Neural cell (in vitro differentiated cells): Measurements from ENCODE around the gene MTCL1. TPM values are rescaled to one million over a fixed set of nuclear protein-coding genes. Genes with fewer than 3 reads are reported as not detected.

Experiments used
- H2AFZ ChIP-seq: fragments of 200-600, 300-800 bp; sonication (generic), shearing (Covaris generic); 2 replicates; pipeline ENCODE4 v1.6.0; 2014; ENCODE audit warnings: low read depth, mild to moderate bottlenecking, antibody characterized with exemption, low read length, moderate library complexity
- H3F3A ChIP-seq: fragments of 200-600 bp; shearing (Covaris generic); 2 replicates; pipeline ENCODE4 v1.6.1; 2016; ENCODE audit warnings: mild to moderate bottlenecking, moderate library complexity, mixed read lengths, antibody characterized with exemption, low read length; ENCODE audit not compliant: insufficient read depth, poor library complexity, severe bottlenecking
- H3K27ac ChIP-seq: fragments of 200-600, 300-800 bp; sonication (generic), shearing (Covaris generic); 2 replicates; pipeline ENCODE4 v1.5.1; 2014; ENCODE audit warnings: mild to moderate bottlenecking, low read length, moderate library complexity
- H3K27me3 ChIP-seq: fragments of 300-800, 200-600 bp; sonication (generic), shearing (Covaris generic); 2 replicates; pipeline ENCODE4 v1.6.0; 2014; ENCODE audit warnings: mild to moderate bottlenecking, low read depth, low read length, moderate library complexity; ENCODE audit not compliant: insufficient read depth
- H3K36me3 ChIP-seq: fragments of 300-800, 200-600 bp; sonication (generic), shearing (Covaris generic); 2 replicates; pipeline ENCODE4 v1.5.1; 2014; ENCODE audit warnings: mild to moderate bottlenecking, antibody characterized with exemption, low read length, moderate library complexity; ENCODE audit not compliant: insufficient read depth
- H3K4me2 ChIP-seq: fragments of 300-800, 200-600 bp; sonication (generic), shearing (Covaris generic); 2 replicates; pipeline ENCODE4 v1.6.0; 2014; ENCODE audit warnings: mild to moderate bottlenecking, low read length
- H3K4me3 ChIP-seq: fragments of 300-800, 200-600 bp; sonication (generic), shearing (Covaris generic); 2 replicates; pipeline ENCODE4 v1.5.1; 2014; ENCODE audit warnings: mild to moderate bottlenecking, low read length, moderate library complexity
- H3K79me2 ChIP-seq: fragments of 200-600 bp; shearing (Covaris generic); replicated peaks from 2 replicates; pipeline ENCODE4 v1.6.0; 2014; ENCODE audit warnings: mild to moderate bottlenecking, low read length, moderate library complexity; ENCODE audit not compliant: insufficient read depth
- H3K9ac ChIP-seq: fragments of 300-800, 200-600 bp; sonication (generic), shearing (Covaris generic); 2 replicates; pipeline ENCODE4 v1.6.1; 2016; ENCODE audit warnings: mild to moderate bottlenecking, low read length, mixed read lengths
- H3K9me2 ChIP-seq: fragments of 200-600 bp; shearing (Covaris generic); 2 replicates; pipeline ENCODE4 v1.6.1; 2016; ENCODE audit warnings: mild to moderate bottlenecking, low read length, mixed read lengths; ENCODE audit not compliant: insufficient read depth
- H3K9me3 ChIP-seq: fragments of 200-600, 300-800 bp; sonication (generic), shearing (Covaris generic); 2 replicates; pipeline ENCODE4 v1.6.1; 2016; ENCODE audit warnings: mild to moderate bottlenecking, mixed run types, low read length, moderate library complexity, mixed read lengths
- H4K20me1 ChIP-seq: fragments of 200-600 bp; shearing (Covaris generic); 2 replicates; pipeline ENCODE4 v1.6.1; 2016; ENCODE audit warnings: mild to moderate bottlenecking, mixed run types; ENCODE audit not compliant: insufficient read depth
- EP300 ChIP-seq: fragments of 450-650 bp; conservative IDR thresholded peaks from 2 replicates; pipeline ENCODE4 v1.6.1; 2014; ENCODE audit warnings: antibody characterized with exemption, mild to moderate bottlenecking, moderate library complexity; ENCODE audit not compliant: poor library complexity, severe bottlenecking
- EZH2 ChIP-seq: fragments of 200-600, 300-800 bp; shearing (Covaris generic), sonication (generic); IDR thresholded peaks from 2 replicates; pipeline ENCODE4 v1.6.1; 2014; ENCODE audit warnings: antibody characterized with exemption, low read length, borderline replicate concordance, mild to moderate bottlenecking; ENCODE audit not compliant: insufficient read depth, poor library complexity, severe bottlenecking
- MXI1 ChIP-seq: fragments of 450-650 bp; conservative IDR thresholded peaks from 2 replicates; pipeline ENCODE4 v1.6.1; 2014; ENCODE audit warnings: antibody characterized with exemption, mild to moderate bottlenecking; ENCODE audit not compliant: poor library complexity, severe bottlenecking
- POLR2AphosphoS5 ChIP-seq: IDR thresholded peaks from 2 replicates; pipeline ENCODE4 v1.6.1; 2012
- RAD21 ChIP-seq: fragments of 450-650 bp; conservative IDR thresholded peaks from 2 replicates; pipeline ENCODE4 v1.6.1; 2014; ENCODE audit warnings: antibody characterized with exemption, mild to moderate bottlenecking, moderate library complexity
- REST ChIP-seq: IDR thresholded peaks from 2 replicates; pipeline ENCODE4 v1.6.1; 2012; ENCODE audit warnings: borderline replicate concordance
- SMC3 ChIP-seq: fragments of 450-650 bp; conservative IDR thresholded peaks from 2 replicates; pipeline ENCODE4 v1.6.1; 2014; ENCODE audit warnings: antibody characterized with exemption, mild to moderate bottlenecking, moderate library complexity; ENCODE audit not compliant: poor library complexity
- TAF1 ChIP-seq: IDR thresholded peaks from 2 replicates; pipeline ENCODE4 v1.6.1; 2012; ENCODE audit warnings: low read depth
- polyA plus RNA-seq: library from polyadenylated mRNA; depleted of rRNA; stranded (reverse); fragments of >200 nt; gene quantifications from 2 replicates; pipeline ENCODE4 v1.2.3, GENCODE V29; 2014
- TF ChIP-seq, protein P1 (sequence below): fragments of 450-650 bp; IDR thresholded peaks from 2 replicates; pipeline ENCODE4 v1.5.1; 2014; ENCODE audit warnings: antibody characterized with exemption, mild to moderate bottlenecking, moderate library complexity; ENCODE audit not compliant: poor library complexity, severe bottlenecking

Gene MTCL1
- polyA plus RNA-seq, 1 donor from 2014 or later = 20.8 TPM

DNA sequence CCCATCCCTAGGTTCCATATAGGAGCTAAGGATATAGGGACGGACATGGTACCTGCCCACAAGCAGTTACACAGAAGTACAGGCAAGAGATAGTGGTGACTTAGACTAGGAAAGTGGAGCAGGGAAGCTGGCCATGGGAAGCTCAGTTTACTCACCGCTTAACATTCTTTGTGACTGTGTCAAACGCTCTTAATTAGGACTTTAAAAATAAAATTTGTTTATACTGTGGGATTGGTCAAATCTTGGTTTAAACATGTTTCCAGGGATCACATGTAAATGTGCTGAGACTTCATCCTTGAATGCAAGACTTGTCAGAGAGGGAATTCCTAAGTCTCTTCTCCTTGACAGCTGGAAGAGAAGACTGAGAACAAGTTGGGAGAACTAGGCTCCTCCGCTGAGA, 107.3 kb downstream of the MTCL1 start:
- Histone ChIP-seq H3K9me3 (no peaks in the 10 kb centered on the region), H3K27ac (no peak overlapping the region), H3K27me3 (no peaks in the 10 kb centered on the region), H3K4me3 (no peak overlapping the region), H3K9ac (no peak overlapping the region), H3K4me2 (no peak overlapping the region), H3K36me3 (no peaks in the 10 kb centered on the region), H4K20me1 (no peaks in the 10 kb centered on the region), H3K79me2 (no peaks in the 10 kb centered on the region), H2AFZ (no peak overlapping the region), H3F3A (no peaks in the 10 kb centered on the region), H3K9me2 (no peaks in the 10 kb centered on the region)
- no peak for TF ChIP-seq TAF1
- no peak for TF ChIP-seq EP300
- no peak for TF ChIP-seq MXI1
- TF ChIP-seq, protein P1, sequence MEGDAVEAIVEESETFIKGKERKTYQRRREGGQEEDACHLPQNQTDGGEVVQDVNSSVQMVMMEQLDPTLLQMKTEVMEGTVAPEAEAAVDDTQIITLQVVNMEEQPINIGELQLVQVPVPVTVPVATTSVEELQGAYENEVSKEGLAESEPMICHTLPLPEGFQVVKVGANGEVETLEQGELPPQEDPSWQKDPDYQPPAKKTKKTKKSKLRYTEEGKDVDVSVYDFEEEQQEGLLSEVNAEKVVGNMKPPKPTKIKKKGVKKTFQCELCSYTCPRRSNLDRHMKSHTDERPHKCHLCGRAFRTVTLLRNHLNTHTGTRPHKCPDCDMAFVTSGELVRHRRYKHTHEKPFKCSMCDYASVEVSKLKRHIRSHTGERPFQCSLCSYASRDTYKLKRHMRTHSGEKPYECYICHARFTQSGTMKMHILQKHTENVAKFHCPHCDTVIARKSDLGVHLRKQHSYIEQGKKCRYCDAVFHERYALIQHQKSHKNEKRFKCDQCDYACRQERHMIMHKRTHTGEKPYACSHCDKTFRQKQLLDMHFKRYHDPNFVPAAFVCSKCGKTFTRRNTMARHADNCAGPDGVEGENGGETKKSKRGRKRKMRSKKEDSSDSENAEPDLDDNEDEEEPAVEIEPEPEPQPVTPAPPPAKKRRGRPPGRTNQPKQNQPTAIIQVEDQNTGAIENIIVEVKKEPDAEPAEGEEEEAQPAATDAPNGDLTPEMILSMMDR = no peak
- no peak for TF ChIP-seq RAD21
- TF ChIP-seq REST = no peak

DNA sequence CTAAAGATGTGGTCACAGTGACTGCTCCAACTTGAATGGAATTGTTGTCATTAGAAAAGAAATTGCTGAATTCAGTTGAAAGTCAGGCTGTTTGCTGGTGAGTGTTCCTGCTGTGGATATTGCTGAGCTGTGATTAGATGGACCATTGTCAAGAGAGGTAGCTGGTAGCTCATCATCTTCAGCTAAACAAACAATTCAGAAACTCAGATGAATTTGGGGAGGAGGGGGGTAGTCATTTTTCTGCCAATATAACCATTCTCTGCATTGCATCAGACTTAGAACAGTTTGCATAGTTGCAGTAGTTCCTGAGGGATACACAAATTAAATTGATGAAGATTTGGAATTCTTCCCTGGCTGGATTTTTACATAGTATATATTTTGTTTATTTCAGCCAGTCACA, 108.3 kb downstream of the MTCL1 start:
- Histone ChIP-seq H3K9ac (no peak overlapping the region), H3K4me3 (no peak overlapping the region), H2AFZ (no peak overlapping the region), H3K9me3 (no peaks in the 10 kb centered on the region), H3K4me2 (no peak overlapping the region), H3F3A (no peaks in the 10 kb centered on the region), H3K27me3 (no peaks in the 10 kb centered on the region), H3K9me2 (no peaks in the 10 kb centered on the region), H3K36me3 (no peaks in the 10 kb centered on the region), H3K27ac (no peak overlapping the region), H3K79me2 (no peaks in the 10 kb centered on the region), H4K20me1 (no peaks in the 10 kb centered on the region)
- TF ChIP-seq MXI1 (no peak), EZH2 (no peak), EP300 (no peak), TAF1 (no peak), SMC3 (no peak), RAD21 (no peak), REST (no peak), POLR2AphosphoS5 (no peak)
- TF ChIP-seq, protein P1 = no peak
